Heart left ventricle (tissue), 13 donors: ENCODE measurements around the gene ACSF2.

Source experiments
- CTCF ChIP-seq, 12 donors: fragments of 200-600 bp; sonication (generic) in 4 of 12; IDR thresholded peaks; one replicate each; pipeline versions ENCODE4 v1.5.0 to v1.8.0; 2018 to 2022; ENCODE audit warnings: antibody characterized with exemption in 12 of 12, mild to moderate bottlenecking in 5 of 12
- POLR2A ChIP-seq, 2 donors: fragments of 450-650 bp; IDR thresholded peaks; one replicate each; pipeline ENCODE4 v1.6.1; 2017; ENCODE audit warnings: antibody characterized with exemption in 2 of 2, mild to moderate bottlenecking in 2 of 2, moderate library complexity in 2 of 2
- donor health status: ischemic (EF 13 %, LVEDD 7.1; RV severe dilation, severe dysfunction).
- donor health status: DM: no; HTN: yes; CAD: no.
- donor health status: DM: no; HTN: no; CAD: no.
- donor health status: ischemic (EF 25% LVEDD 6.9; RV normal size, moderate dysfunction).
- donor health status: ischemic (EF 25% LVEDD 5.7; RV mildly dilated, moderate dysfunction).
- donor health status: ischemic (EF 35%, LVEDD 5.7; RV mildly dilated, moderate dysfunction).
- donor health status: nonischemic (EF 11% LVEDD 7.7; RV severe dilation, severe dysfunction).
- donor health status: DM: yes; HTN: yes; CAD: no.
- donor health status: PGD.
- donor health status: ischemic (EF 29% LVEDD 5.4; RV normal size, mild dysfunction).
- donor health status: nonischemic (EF 23%, LVEDD 6.1; RV moderate dilation, normal function).

GRCh38 chr17:50412188-50412732 lies 13.8 kb upstream of the ACSF2 start:
- no peak for TF ChIP-seq CTCF (IDR thresholded peaks at IDR 0.05)
- no peak for TF ChIP-seq POLR2A (IDR thresholded peaks at IDR 0.05)
